Stomach smooth muscle (tissue), 2 donors: ENCODE results near the gene ANKRD31.
"Not testable (repeated sequence)": the region's sequence is repeated elsewhere in the genome, so short reads cannot be mapped to it uniquely, and the experiment has no call there.

ENCODE experiments used
- H3K27ac ChIP-seq: one replicate; pipeline ENCODE4 v1.7.0; 2013; ENCODE audit warnings: mild to moderate bottlenecking, low read length, inconsistent platforms
- H3K27me3 ChIP-seq, 2 donors: one replicate each; pipeline ENCODE4 v1.7.0; 2013; ENCODE audit warnings: low read length in 2 of 2; ENCODE audit not compliant: insufficient read depth in 2 of 2, control insufficient read depth in 1 of 2
- H3K36me3 ChIP-seq, 2 donors: one replicate each; pipeline ENCODE4 v1.7.0; 2013; ENCODE audit warnings: low read length in 2 of 2; ENCODE audit not compliant: control insufficient read depth in 2 of 2, insufficient read depth in 2 of 2
- H3K4me1 ChIP-seq: one replicate; pipeline ENCODE4 v1.7.0; 2013; ENCODE audit warnings: low read length; ENCODE audit not compliant: control insufficient read depth, insufficient read depth
- H3K4me3 ChIP-seq, 2 donors: one replicate each; pipeline ENCODE4 v1.7.0; 2013; ENCODE audit warnings: low read length in 2 of 2
- H3K9ac ChIP-seq, 2 donors: one replicate each; pipeline ENCODE4 v1.7.0; 2013; ENCODE audit warnings: low read length in 2 of 2, mild to moderate bottlenecking in 1 of 2
- H3K9me3 ChIP-seq, 2 donors: one replicate each; pipeline ENCODE4 v1.7.0; 2013; ENCODE audit warnings: low read length in 2 of 2; ENCODE audit not compliant: control insufficient read depth in 2 of 2
- donor health status: healthy.
- donor health status: Pancreatic carcinoma.

Gene ANKRD31

DNA sequence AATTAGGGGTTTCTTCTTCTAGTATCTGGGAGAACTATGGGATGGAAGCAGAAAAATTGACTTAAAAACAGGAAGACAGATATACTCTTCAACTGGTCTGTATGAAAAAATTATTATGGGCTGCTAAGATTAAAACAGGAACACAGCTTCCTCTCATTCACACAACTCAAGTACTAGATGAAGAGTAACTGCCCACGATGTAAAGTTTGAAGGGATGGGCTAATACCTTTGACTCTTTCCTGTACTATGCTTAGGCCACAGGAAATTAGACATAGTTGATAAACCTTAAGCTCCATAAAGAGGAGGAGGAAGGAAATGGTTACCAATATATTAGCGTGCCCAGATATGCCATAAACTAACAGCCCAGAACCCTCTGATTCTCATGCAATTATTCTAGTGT lies 88.6 kb downstream of the ANKRD31 start:
- no peaks in the 10 kb centered on the region for H3K4me1 ChIP-seq
- H3K27ac ChIP-seq, result no peak overlapping the region
- H3K9me3 ChIP-seq, result no peaks in the 10 kb centered on the region
- no peak overlapping the region for H3K9ac ChIP-seq
- no peaks in the 10 kb centered on the region for H3K27me3 ChIP-seq
- no peak overlapping the region for H3K4me3 ChIP-seq
- H3K36me3 ChIP-seq, result no peaks in the 10 kb centered on the region

GRCh38 chr5:75142566-75143136 lies 94.0 kb downstream of the ANKRD31 start:
- no peaks in the 10 kb centered on the region for H3K9me3 ChIP-seq
- no peaks in the 10 kb centered on the region for H3K36me3 ChIP-seq
- no peak overlapping the region for H3K9ac ChIP-seq
- no peaks in the 10 kb centered on the region for H3K4me1 ChIP-seq
- H3K27me3 ChIP-seq, result no peaks in the 10 kb centered on the region
- H3K27ac ChIP-seq, result no peak overlapping the region
- no peak overlapping the region for H3K4me3 ChIP-seq

- Histone ChIP-seq H3K36me3 (no peaks in the 10 kb centered on the region), H3K9ac (no peak overlapping the region), H3K4me1 (no peaks in the 10 kb centered on the region), H3K9me3 (no peaks in the 10 kb centered on the region), H3K4me3 (no peak overlapping the region), H3K27me3 (no peaks in the 10 kb centered on the region), H3K27ac (no peak overlapping the region)
Observed at GRCh38 chr5:75140277-75140676, 96.4 kb downstream of the ANKRD31 start.

- Histone ChIP-seq H3K36me3 (no peaks in the 10 kb centered on the region), H3K9ac (no peak overlapping the region), H3K27ac (no peak overlapping the region), H3K4me3 (no peak overlapping the region), H3K4me1 (no peaks in the 10 kb centered on the region), H3K9me3 (no peaks in the 10 kb centered on the region), H3K27me3 (no peaks in the 10 kb centered on the region)
Observed at GRCh38 chr5:75138689-75139088, 98.0 kb downstream of the ANKRD31 start.

GRCh38 chr5:75130818-75131349 lies 105.8 kb downstream of the ANKRD31 start:
- H3K4me1 ChIP-seq, result no peaks in the 10 kb centered on the region
- H3K27ac ChIP-seq, result no peak overlapping the region
- H3K9me3 ChIP-seq, result peaks cover 0 to 8% of the 10 kb centered on the region in 2 donors
- no peaks in the 10 kb centered on the region for H3K27me3 ChIP-seq
- H3K9ac ChIP-seq, result no peak overlapping the region
- no peaks in the 10 kb centered on the region for H3K36me3 ChIP-seq
- no peak overlapping the region for H3K4me3 ChIP-seq

DNA sequence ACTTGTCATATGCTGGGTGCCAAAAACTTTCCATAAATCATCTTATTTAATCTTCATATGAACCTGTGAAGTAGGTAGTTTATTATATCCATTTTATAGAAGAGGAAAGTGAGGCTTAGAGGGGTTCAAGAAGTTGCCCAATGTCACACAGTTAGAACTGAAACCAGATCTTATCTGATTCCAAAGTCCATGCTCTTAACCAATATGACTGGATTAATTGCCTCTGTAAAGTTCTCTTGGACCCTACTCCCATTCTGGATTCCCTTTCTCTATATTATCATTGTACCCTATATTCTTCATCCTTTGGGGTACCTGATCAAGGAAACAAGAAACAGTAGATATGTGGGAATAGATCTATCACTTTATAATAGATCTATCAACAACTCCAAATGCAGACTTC lies 119.8 kb downstream of the ANKRD31 start:
- no peaks in the 10 kb centered on the region for H3K9me3 ChIP-seq
- no peaks in the 10 kb centered on the region for H3K27me3 ChIP-seq
- no peaks in the 10 kb centered on the region for H3K36me3 ChIP-seq
- H3K27ac ChIP-seq, result no peak overlapping the region
- H3K9ac ChIP-seq, result no peak overlapping the region
- H3K4me3 ChIP-seq, result no peak overlapping the region
- H3K4me1 ChIP-seq, result no peaks in the 10 kb centered on the region

- H3K4me1 ChIP-seq, H3K36me3 ChIP-seq, H3K27ac ChIP-seq, H3K4me3 ChIP-seq, H3K27me3 ChIP-seq, H3K9me3 ChIP-seq, H3K9ac ChIP-seq: not testable (repeated sequence)
Observed at GRCh38 chr5:75114311-75114710, 122.4 kb downstream of the ANKRD31 start.

DNA sequence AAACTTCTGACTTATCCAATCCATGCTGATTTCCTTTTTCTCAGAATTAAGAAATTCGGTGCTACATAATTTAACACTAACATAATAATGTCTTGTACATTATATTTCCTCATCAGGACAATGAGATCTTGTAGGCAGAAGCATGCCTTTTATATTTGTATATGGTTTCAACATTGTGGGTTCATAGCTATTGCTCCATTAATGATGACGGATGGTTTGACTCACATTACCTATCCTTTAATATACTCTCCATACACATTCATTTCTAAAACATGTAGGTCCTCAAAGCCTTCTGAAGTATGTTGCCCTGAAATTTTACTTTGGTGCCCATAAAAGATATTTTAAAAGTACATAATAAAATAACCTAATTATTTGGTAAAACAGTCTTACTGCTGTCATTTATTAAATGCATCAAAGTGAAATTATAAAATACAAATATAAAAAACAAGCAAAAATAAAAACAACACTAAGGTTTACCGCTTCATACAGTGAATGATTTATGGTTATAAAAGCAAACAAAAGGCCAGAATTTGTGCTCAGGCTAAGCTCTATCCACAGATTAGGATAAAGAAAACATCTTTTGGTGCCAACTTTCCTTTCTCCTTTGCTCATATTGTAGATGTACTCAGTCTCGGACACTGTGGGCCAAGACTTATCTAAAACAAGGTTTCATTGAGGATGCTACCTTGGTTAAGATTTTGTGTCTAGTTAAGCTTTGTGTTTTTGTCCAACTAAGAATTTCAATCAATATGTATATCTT lies 123.1 kb downstream of the ANKRD31 start:
- no peak overlapping the region for H3K27ac ChIP-seq
- no peak overlapping the region for H3K4me3 ChIP-seq
- no peaks in the 10 kb centered on the region for H3K36me3 ChIP-seq
- H3K27me3 ChIP-seq, result no peaks in the 10 kb centered on the region
- no peaks in the 10 kb centered on the region for H3K4me1 ChIP-seq
- H3K9ac ChIP-seq, result no peak overlapping the region
- no peaks in the 10 kb centered on the region for H3K9me3 ChIP-seq

DNA sequence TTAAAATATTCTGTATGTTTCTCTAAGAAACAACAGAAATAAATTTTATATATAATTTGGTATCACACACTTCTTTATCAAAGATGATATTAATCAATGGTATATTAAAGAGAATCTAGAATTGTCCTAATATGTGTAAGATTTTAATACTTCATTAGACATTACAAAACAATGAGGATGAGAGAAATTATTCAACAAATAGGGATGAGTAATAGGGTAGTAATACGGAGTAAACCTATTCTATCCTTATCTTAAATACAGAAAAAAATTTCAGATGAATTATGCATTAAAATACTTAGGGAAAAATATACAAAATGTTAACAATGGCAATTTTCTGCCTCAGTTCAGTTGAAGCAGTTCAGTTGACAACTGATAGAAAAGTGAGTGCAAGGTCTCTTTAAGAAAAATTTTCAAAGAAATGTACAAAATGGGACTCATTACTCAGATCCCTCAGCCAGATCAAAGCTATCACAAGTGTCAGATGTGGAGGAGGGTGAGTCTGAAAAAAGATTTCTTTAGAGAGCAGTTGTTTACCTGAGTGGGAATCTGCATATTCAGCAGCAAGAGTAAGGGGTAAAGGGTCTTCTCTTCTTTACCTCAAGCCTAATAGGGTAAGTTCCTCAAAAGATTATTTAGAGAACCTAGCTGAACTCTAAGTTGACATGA lies 127.6 kb downstream of the ANKRD31 start:
- H3K9ac ChIP-seq, result no peak overlapping the region
- H3K4me3 ChIP-seq, result no peak overlapping the region
- H3K4me1 ChIP-seq, result no peaks in the 10 kb centered on the region
- no peaks in the 10 kb centered on the region for H3K9me3 ChIP-seq
- no peaks in the 10 kb centered on the region for H3K27me3 ChIP-seq
- no peak overlapping the region for H3K27ac ChIP-seq
- no peaks in the 10 kb centered on the region for H3K36me3 ChIP-seq

DNA sequence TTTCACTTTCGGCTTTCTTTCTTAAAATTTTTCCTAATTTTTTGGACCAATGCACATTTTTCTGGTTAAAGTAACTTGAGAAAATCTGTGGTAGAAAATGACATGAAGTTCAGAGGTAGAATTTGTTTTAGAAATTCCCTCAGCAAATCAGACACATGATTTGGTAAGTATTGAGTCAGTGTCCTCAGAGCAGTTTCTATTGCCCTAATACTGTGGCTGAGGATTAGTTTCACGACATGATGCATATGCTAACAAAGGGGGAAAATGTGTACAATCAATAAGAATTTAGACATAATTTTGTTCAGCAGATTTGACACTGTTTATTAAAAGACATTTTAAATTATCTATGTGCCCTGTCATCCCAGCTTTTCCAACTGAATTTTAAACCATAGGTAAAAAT lies 128.2 kb downstream of the ANKRD31 start:
- Histone ChIP-seq H3K27ac (no peak overlapping the region), H3K27me3 (no peaks in the 10 kb centered on the region), H3K36me3 (no peaks in the 10 kb centered on the region), H3K4me1 (no peaks in the 10 kb centered on the region), H3K9me3 (no peaks in the 10 kb centered on the region), H3K4me3 (no peak overlapping the region), H3K9ac (no peak overlapping the region)

DNA sequence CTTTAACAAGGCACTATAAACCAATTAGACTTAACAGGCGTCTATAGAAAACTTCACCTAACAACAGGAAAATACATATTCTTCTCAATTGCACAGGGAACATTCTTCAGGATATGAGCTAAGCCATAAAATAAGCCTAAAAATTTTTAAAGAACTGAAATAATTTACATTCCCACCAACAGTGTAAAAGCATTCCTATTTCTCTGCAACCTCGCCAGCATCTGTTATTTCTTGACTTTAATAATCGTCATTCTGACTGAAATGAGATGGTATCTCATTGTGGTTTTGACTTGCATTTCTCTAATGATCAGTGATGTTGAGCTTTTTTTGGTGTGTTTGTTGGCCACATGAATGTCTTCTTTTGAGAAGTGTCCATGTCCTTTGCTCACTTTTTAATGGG lies 140.7 kb downstream of the ANKRD31 start:
- H3K9ac ChIP-seq, H3K27ac ChIP-seq, H3K4me1 ChIP-seq, H3K36me3 ChIP-seq, H3K4me3 ChIP-seq, H3K9me3 ChIP-seq, H3K27me3 ChIP-seq: not testable (repeated sequence)
